Measurements from ENCODE around the gene PSMA5. TPM values are rescaled to one million over a fixed set of nuclear protein-coding genes. Genes with fewer than 3 reads are reported as not detected.
"Not testable (repeated sequence)": the region's sequence is repeated elsewhere in the genome, so short reads cannot be mapped to it uniquely, and the experiment has no call there.

The PSMA5 gene
- total and polyA plus RNA-seq, 9 donors, result 19.4 to 52.0 (median 38.1) TPM

GRCh38 chr1:109395602-109396512 lies 30.4 kb downstream of the PSMA5 start:
- no peak overlapping the region for H3K4me3 ChIP-seq
- DNase-seq, result no peak
- H3K4me1 ChIP-seq (ENCODE audit: insufficient read depth), result peaks cover 4% of the 10 kb centered on the region
- intact Hi-C loops (cut with DNase I), result loop anchor here in 3 of 4 donors (5.0 kb wide), 4 partner anchors 114 to 134 kb away; partner anchors contain the start of gene PSRC1 (in 1 of the 3)
- H3K27ac ChIP-seq, result no peak overlapping the region
- WGBS, 3 donors, result 63 to 70% (median 65%) methylated on average over 5 of the region's 5 CpGs
- H3K36me3 ChIP-seq, result no peaks in the 10 kb centered on the region
- H3K27me3 ChIP-seq, result no peaks in the 10 kb centered on the region
- H3K9me3 ChIP-seq, result no peaks in the 10 kb centered on the region
- TF ChIP-seq POLR2A (IDR thresholded peaks at IDR 0.05), result no peak
- no peak for TF ChIP-seq EP300 (IDR thresholded peaks at IDR 0.05)
- no peak for TF ChIP-seq CTCF (IDR thresholded peaks at IDR 0.05)

GRCh38 chr1:109395282-109395599 lies 31.0 kb downstream of the PSMA5 start:
- H3K9me3 ChIP-seq; H3K4me1 ChIP-seq (ENCODE audit: insufficient read depth); H3K4me3 ChIP-seq; H3K27me3 ChIP-seq; H3K27ac ChIP-seq; H3K36me3 ChIP-seq; DNase-seq: not testable (repeated sequence)
- intact Hi-C loops (cut with DNase I), result loop anchor here in 3 of 4 donors (5.0 kb wide), 4 partner anchors 113 to 133 kb away; partner anchors contain the start of gene PSRC1 (in 1 of the 3)
- WGBS, 3 donors, result 68 to 77% (median 69%) methylated on average over 8 of the region's 8 CpGs

- H3K27ac ChIP-seq, result no peak overlapping the region
- no peak for TF ChIP-seq EP300 (IDR thresholded peaks at IDR 0.05)
- TF ChIP-seq POLR2A (IDR thresholded peaks at IDR 0.05), result no peak
- no peak for TF ChIP-seq CTCF (IDR thresholded peaks at IDR 0.05)
- no peaks in the 10 kb centered on the region for H3K27me3 ChIP-seq
- WGBS, 3 donors, result 72 to 77% (median 77%) methylated on average over 5 of the region's 5 CpGs
- no peaks in the 10 kb centered on the region for H3K9me3 ChIP-seq
- DNase-seq, result no peak
- intact Hi-C loops (cut with DNase I), result loop anchor here in 3 of 4 donors (5.0 kb wide), 4 partner anchors 112 to 132 kb away; partner anchors contain the start of gene PSRC1 (in 1 of the 3)
- no peaks in the 10 kb centered on the region for H3K36me3 ChIP-seq
- H3K4me1 ChIP-seq (ENCODE audit: insufficient read depth), result peaks cover 4% of the 10 kb centered on the region
- no peak overlapping the region for H3K4me3 ChIP-seq
Observed at GRCh38 chr1:109394591-109395281, 31.5 kb downstream of the PSMA5 start.

GRCh38 chr1:109393617-109394233 lies 32.5 kb downstream of the PSMA5 start:
- H3K36me3 ChIP-seq, result no peaks in the 10 kb centered on the region

More at GRCh38 chr1:109393617-109394233, 32.5 kb downstream of the PSMA5 start:
- DNase-seq, result no peak
- Histone ChIP-seq H3K4me3 (no peak overlapping the region), H3K27me3 (no peaks in the 10 kb centered on the region), H3K27ac (no peak overlapping the region), H3K9me3 (no peaks in the 10 kb centered on the region), H3K4me1 (ENCODE audit: insufficient read depth) (peaks cover 4% of the 10 kb centered on the region)
- TF ChIP-seq POLR2A (IDR thresholded peaks at IDR 0.05) (no peak), CTCF (IDR thresholded peaks at IDR 0.05) (no peak), EP300 (IDR thresholded peaks at IDR 0.05) (no peak)
- 56 to 64% (median 56%) methylated on average over 2 of the region's 2 CpGs for WGBS, 3 donors
- intact Hi-C loops (cut with DNase I), result no loop called here
